Activated CD4-positive, alpha-beta memory T cell treated with anti-CD3 and anti-CD28 coated beads for 36 hours (primary cell): ENCODE results near the gene APBA2. TPM values are rescaled to one million over a fixed set of nuclear protein-coding genes. Genes with fewer than 3 reads are reported as not detected.
"Not testable (repeated sequence)": the region's sequence is repeated elsewhere in the genome, so short reads cannot be mapped to it uniquely, and the experiment has no call there.

Experiments used
- CTCF ChIA-PET: fragments of 350-600 bp; sonication (Branson Sonifier 250); formaldehyde crosslinking; loops from one replicate; lab custom pipeline; 2021; ENCODE audit warnings: antibody characterized with exemption, inconsistent platforms; lab: Charles Lee
- POLR2A ChIA-PET: fragments of 350-600 bp; sonication (Branson Sonifier 250); formaldehyde crosslinking; loops from one replicate; lab custom pipeline; 2021; ENCODE audit warnings: antibody characterized with exemption; lab: Charles Lee
- DNase-seq: peaks from one replicate; pipeline ENCODE4 v3.0.0-alpha.2; 2020
- H3K27ac Mint-ChIP-seq: one replicate; pipeline ENCODE4 v1.8.0; 2021; ENCODE audit warnings: mixed read lengths
- H3K27me3 Mint-ChIP-seq: one replicate; pipeline ENCODE4 v1.8.0; 2021; ENCODE audit warnings: mixed read lengths
- H3K36me3 Mint-ChIP-seq: one replicate; pipeline ENCODE4 v1.8.0; 2021; ENCODE audit warnings: mixed read lengths
- H3K4me1 Mint-ChIP-seq: one replicate; pipeline ENCODE4 v1.8.0; 2021; ENCODE audit warnings: low read depth, mixed read lengths
- H3K4me3 Mint-ChIP-seq: one replicate; pipeline ENCODE4 v1.8.0; 2021; ENCODE audit warnings: mild to moderate bottlenecking, mixed read lengths
- H3K9me3 Mint-ChIP-seq: one replicate; pipeline ENCODE4 v1.8.0; 2021; ENCODE audit warnings: mixed read lengths
- intact Hi-C: fragments of 100-400 bp; cut with micrococcal nuclease; formaldehyde crosslinking; loops from one replicate; pipeline ENCODE4 v1.15.1; 2023
- total RNA-seq, 2 experiments: library from RNA; stranded (reverse); gene quantifications; one replicate each; pipeline ENCODE4 v1.2.3, GENCODE V29; 2021

The APBA2 gene
- 1 to 10 TPM; 6.4 to 8.9 TPM for total RNA-seq

DNA sequence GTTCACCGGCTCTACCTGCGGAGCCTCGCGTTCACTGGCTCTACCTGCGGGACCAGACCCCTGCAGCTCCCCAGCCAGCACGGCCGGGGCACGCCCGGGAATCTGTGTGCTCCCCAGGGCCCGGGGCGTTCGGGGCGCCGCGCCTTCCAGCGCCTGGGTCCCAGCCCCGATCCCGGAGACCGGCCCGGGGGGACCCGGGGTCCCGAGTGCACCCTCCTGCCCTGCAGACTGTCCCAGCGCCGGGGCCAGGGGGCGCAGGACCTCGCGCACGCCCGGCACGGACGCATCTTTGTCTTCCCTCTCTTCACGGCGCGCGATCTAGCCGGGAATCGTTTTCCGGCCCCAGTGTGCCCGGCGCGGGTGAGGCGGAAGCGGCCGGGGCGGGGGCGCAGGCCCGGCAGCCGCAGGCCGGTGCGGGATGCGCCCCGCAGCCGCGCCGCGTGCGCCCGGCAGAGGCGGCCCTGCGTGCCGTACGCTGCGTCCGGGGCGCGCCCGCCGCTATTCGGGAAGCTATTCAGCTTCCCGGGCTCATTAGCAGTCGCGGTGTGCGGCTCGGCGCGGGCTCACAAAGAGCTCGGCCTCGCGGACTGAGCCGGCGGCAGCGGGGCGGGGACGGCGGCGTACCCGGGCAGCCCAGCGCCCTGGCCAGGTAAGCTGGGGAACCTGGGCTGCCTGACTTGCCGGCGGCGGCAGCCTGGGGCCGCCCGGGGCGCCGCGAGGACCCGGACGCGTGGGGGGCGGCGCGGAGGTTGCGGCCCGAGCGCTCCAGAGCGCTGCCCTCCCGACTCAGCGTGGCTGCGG, at the start of gene APBA2:
Gene APBA2 (plus strand): TSS at position 345 of the 801 bp plus-strand sequence. CDS start 167,911 bp downstream, outside the sequence.
- intact Hi-C loops = loop anchor here (5.0 kb wide), 1 partner anchor 206 kb away; no protein-coding TSS in a partner anchor
- Mint-ChIP-seq H3K4me3 (peak within 1 kb of the TSS; percentile 70), H3K27me3 (no peaks in the 10 kb centered on the region), H3K9me3 (no peaks in the 10 kb centered on the region), H3K4me1 (peaks cover 35% of the 10 kb centered on the region), H3K27ac (no peak within 1 kb of the TSS), H3K36me3 (no peaks in the 10 kb centered on the region)
- DNase-seq = peak; percentile 50
- ChIA-PET CTCF (interaction anchor here (0.6 to 1.4 kb wide), 4 partner anchors 9 to 206 kb away, joined by 3 to 4 read pairs (median 3); no protein-coding TSS in a partner anchor), POLR2A (no interaction called here)

DNA sequence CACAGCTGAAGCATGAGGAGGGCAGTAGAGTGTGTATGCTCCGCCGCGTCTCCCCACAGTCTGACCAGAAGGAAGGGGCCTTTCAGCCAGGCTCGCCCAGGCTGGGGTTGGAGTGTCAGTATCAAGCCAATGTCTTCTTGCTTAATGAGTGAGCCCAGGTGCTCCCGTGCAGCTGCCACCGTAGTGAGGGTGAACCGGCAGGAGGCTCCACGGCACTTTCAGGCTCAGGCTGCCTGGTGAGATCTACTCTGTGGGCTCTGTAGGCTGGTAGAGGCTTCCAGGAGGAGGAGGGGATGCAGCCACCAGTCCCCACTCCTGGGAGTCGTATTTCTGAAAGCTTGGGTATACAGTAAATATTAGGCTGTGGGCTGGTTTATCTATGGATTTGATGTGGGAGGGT, 45.5 kb upstream of the APBA2 start:
- H3K4me1 Mint-ChIP-seq, CTCF ChIA-PET, H3K9me3 Mint-ChIP-seq, DNase-seq, H3K27ac Mint-ChIP-seq, intact Hi-C loops, H3K27me3 Mint-ChIP-seq, H3K36me3 Mint-ChIP-seq, H3K4me3 Mint-ChIP-seq, POLR2A ChIA-PET: not testable (repeated sequence)

DNA sequence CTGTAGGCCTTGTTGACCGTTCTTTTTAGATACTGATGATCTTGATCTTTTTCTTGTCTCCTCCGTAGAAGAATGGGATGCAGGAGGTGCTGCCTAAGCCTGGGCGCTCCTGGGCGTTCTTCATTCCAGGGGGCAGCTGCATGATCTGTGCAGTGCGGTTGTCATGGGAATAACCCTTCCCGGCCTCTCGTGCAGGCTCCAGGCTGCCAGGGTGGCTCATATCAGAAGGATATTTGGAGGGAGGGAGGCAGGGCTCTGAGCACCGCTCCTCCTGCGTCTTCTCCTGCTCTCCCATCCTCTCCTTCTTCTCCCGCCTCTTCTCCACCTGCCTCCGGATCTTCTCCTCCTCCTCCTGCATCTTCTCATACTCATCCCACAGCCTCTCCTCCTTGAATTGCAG, 43.6 kb upstream of the APBA2 start:
- CTCF ChIA-PET, H3K4me3 Mint-ChIP-seq, DNase-seq, H3K27me3 Mint-ChIP-seq, intact Hi-C loops, H3K9me3 Mint-ChIP-seq, H3K36me3 Mint-ChIP-seq, H3K27ac Mint-ChIP-seq, H3K4me1 Mint-ChIP-seq, POLR2A ChIA-PET: not testable (repeated sequence)

DNA sequence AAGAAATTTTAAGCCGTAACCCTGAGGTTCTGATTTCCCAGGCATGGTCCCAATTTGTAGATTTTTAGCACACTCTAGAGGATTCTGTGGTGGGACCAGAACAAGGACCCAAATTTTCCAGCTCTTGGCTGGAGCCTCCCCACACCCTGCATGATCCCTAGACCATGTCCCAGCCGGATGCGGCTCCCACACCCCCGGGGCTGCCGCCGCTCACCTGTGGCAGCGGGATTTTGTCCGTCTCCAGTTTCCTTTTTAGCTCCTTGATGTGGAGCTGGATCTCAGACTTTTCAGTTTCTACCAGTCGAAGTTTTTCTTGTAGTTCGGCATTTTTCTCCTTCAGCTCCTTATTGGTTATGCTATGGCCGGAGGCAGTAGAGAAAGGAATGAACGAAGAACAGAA, 42.3 kb upstream of the APBA2 start:
- H3K9me3 Mint-ChIP-seq, CTCF ChIA-PET, H3K4me3 Mint-ChIP-seq, POLR2A ChIA-PET, H3K36me3 Mint-ChIP-seq, DNase-seq, H3K27ac Mint-ChIP-seq, H3K27me3 Mint-ChIP-seq, intact Hi-C loops: not testable (repeated sequence)
- peaks cover 13% of the 10 kb centered on the region for H3K4me1 Mint-ChIP-seq

DNA sequence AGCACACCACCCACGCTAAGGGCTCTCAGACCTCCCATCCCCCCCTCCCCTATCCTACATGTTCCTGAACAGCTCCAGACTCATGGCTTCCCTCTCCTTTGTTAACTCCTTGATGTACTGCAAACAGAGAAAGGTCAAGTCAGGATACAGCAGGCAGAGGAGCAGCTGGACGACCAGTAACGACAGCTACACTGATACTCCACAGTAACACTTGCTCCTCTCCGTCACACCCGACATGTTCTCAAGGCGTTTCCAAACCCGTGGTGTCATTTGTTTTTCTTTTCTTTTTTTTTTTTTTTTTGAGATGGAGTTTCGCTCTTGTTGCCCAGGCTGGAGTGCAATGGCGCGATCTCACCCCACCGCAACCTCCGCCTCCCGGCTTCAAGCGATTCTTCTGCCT, 41.6 kb upstream of the APBA2 start:
- H3K4me1 Mint-ChIP-seq = peaks cover 13% of the 10 kb centered on the region
- H3K9me3 Mint-ChIP-seq, POLR2A ChIA-PET, H3K36me3 Mint-ChIP-seq, H3K27ac Mint-ChIP-seq, H3K27me3 Mint-ChIP-seq, H3K4me3 Mint-ChIP-seq, CTCF ChIA-PET, DNase-seq, intact Hi-C loops: not testable (repeated sequence)

DNA sequence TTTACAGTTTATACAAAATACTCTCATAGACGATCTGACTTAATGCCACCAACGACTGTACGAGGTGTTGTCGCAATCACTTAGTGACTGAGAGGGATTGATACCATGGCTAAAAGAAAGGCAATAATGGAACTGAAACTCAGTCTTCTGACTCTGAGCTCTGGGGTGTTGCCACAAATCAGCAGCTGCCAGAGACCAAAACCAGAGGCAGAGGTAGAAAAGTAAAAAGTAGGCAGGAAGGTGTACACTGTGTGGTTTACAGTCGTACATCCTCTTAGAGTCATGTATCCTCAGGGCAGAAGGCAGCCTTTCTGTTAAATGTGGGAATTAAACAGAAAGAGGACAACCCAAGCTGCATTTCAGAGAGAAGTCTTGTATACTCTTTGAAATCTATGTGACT, 38.5 kb upstream of the APBA2 start:
- H3K9me3 Mint-ChIP-seq, POLR2A ChIA-PET, CTCF ChIA-PET, H3K27me3 Mint-ChIP-seq, H3K36me3 Mint-ChIP-seq, H3K4me3 Mint-ChIP-seq, intact Hi-C loops, H3K27ac Mint-ChIP-seq: not testable (repeated sequence)
- peak; percentile 48 for DNase-seq
- H3K4me1 Mint-ChIP-seq = peaks cover 13% of the 10 kb centered on the region

DNA sequence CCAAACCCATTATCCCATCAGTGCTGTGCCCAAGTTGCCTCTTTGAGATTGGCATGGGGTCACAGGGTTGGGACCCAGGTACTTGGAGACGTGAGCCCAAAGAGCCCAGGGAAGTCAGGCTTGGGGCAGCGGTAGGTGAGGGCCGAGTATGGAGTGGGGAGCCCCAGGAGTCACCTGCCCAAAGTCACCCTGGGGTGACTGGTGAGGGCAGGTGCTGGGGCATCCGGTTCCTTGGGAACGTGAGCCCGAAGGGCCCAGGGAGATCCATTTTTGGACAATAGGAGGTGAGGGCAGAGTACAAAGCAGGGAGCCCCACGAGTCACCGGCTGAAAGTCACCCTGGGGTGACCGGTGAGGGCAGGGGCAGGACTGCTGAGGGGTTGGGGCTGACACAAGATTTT, 37.8 kb upstream of the APBA2 start:
- peaks cover 13% of the 10 kb centered on the region for H3K4me1 Mint-ChIP-seq
- intact Hi-C loops, H3K9me3 Mint-ChIP-seq, H3K4me3 Mint-ChIP-seq, H3K27me3 Mint-ChIP-seq, POLR2A ChIA-PET, H3K27ac Mint-ChIP-seq, DNase-seq, H3K36me3 Mint-ChIP-seq, CTCF ChIA-PET: not testable (repeated sequence)

DNA sequence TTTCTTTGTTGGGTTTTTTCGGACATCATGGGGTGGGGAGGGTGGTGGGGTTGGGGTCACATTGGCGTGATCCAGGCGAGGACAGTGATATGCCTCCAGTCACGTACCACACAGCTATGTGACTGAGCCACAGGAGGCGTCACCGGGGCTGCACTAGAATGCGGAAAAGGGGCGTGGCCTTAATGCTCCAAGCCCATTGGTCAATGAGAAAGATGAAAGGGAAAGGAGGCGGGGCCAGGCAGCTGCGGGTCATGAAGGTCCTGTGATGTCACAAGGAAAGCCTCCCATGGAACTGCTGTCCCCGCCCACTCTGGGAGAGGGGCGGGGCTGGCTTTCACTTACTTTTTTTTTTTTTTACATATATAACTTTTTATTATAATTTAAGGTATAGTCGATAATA, 37.3 kb upstream of the APBA2 start, which contains the start of gene GOLGA6L7:
Gene GOLGA6L7 (minus strand): TSS at position 124 of the 400 bp plus-strand sequence. CDS start 95 bp downstream, at position 29.
- H3K9me3 Mint-ChIP-seq, H3K36me3 Mint-ChIP-seq, H3K27me3 Mint-ChIP-seq, intact Hi-C loops, H3K27ac Mint-ChIP-seq, POLR2A ChIA-PET, H3K4me3 Mint-ChIP-seq, CTCF ChIA-PET: not testable (repeated sequence)
- DNase-seq = peak; percentile 28
- H3K4me1 Mint-ChIP-seq = peaks cover 13% of the 10 kb centered on the region

DNA sequence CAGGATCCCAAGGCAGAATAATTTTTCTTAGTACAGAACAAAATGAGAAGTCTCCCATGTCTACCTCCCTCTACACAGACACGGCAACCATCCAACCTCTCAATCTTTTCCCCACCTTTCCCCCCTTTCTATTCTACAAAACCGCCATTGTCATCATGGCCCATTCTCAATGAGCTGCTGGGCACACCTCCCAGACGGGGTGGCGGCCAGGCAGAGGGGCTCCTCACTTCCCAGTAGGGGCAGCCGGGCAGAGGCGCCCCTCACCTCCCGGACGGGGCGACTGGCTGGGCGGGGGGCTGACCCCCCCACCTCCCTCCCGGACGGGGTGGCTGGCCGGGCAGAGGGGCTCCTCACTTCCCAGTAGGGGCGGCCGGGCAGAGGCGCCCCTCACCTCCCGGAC, 36.5 kb upstream of the APBA2 start:
- peaks cover 13% of the 10 kb centered on the region for H3K4me1 Mint-ChIP-seq
- DNase-seq, H3K4me3 Mint-ChIP-seq, H3K36me3 Mint-ChIP-seq, H3K27ac Mint-ChIP-seq, POLR2A ChIA-PET, H3K9me3 Mint-ChIP-seq, intact Hi-C loops, CTCF ChIA-PET, H3K27me3 Mint-ChIP-seq: not testable (repeated sequence)

DNA sequence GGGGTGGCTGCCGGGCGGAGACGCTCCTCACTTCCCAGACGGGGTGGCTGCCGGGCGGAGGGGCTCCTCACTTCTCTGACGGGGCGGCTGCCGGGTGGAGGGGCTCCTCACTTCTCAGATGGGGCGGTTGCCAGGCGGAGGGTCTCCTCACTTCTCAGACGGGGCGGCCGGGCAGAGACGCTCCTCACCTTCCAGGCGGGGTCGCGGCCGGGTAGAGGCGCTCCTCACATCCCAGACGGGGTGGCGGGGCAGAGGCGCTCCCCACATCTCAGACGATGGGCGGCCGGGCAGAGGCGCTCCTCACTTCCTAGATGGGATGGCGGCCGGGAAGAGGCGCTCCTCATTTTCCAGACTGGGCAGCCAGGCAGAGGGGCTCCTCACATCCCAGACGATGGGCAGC, 36.0 kb upstream of the APBA2 start:
- intact Hi-C loops, H3K9me3 Mint-ChIP-seq, H3K27me3 Mint-ChIP-seq, CTCF ChIA-PET, H3K27ac Mint-ChIP-seq, DNase-seq, H3K36me3 Mint-ChIP-seq, H3K4me3 Mint-ChIP-seq, POLR2A ChIA-PET: not testable (repeated sequence)
- H3K4me1 Mint-ChIP-seq = peaks cover 13% of the 10 kb centered on the region

DNA sequence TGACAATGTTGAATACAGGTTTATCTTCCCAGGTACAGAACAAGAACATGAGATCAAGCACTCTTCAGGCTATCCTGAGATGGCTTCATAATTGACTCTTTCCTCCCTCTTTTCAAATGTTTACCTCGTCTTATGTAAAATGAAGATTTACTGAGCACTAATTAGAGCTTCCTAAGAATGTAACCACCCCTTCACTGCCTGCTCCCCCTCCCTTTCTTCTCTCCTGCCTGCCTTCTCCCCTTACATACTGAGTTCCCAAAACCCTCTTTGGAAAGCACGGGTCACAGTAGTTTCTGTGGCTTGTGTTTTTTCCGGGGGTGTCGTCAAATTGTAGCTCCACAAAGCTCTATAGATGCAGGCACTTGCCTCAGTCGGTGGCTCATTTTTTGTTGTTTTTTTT, 32.1 kb upstream of the APBA2 start:
- POLR2A ChIA-PET, H3K27me3 Mint-ChIP-seq, H3K36me3 Mint-ChIP-seq, H3K4me3 Mint-ChIP-seq, intact Hi-C loops, DNase-seq, H3K4me1 Mint-ChIP-seq, H3K27ac Mint-ChIP-seq, H3K9me3 Mint-ChIP-seq, CTCF ChIA-PET: not testable (repeated sequence)

DNA sequence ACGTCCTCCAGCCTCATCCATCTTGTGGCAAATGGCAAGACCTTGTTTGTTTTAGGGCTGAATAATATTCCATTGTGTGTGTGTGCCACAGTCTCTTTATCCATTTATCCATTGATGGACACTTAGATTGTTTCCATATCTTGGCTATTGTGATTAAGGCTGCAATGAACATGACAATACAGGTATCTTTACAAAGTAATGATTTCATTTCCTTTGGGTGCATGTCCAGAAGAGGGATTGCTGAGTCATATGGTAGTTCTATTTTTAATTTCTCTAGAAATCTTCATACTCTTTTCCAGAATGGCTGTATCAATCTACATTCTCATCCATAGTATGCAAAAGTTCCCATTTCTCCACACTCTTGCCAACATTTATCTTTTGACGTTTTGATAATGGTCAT, 31.2 kb upstream of the APBA2 start:
- CTCF ChIA-PET, H3K27ac Mint-ChIP-seq, H3K27me3 Mint-ChIP-seq, intact Hi-C loops, H3K36me3 Mint-ChIP-seq, H3K9me3 Mint-ChIP-seq, H3K4me1 Mint-ChIP-seq, H3K4me3 Mint-ChIP-seq, DNase-seq, POLR2A ChIA-PET: not testable (repeated sequence)

DNA sequence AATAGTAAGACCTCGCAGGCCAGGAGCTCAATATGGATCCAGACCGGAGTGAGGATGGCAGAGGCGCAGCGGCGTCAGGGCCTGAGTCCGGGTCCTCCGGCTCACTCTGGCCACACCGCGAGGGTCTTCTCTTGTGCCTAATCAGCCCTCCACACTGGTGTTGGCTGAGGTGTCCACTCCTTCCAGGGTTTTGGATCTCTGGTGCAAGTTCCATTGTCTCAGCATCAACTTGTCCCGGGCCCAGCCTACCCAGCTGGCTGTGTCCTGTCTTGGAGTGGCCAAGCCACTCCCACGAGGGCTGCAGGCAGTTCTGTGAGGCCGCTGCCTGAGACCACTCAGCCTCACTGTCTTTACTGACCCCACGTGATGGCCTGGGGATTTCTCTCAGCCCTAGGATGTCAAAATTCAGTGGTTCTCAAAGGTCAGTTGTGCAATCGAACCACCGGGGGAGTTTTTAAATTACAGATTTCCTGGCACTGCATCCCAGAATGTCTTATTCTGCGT, 24.7 kb upstream of the APBA2 start:
- ChIA-PET CTCF (no interaction called here), POLR2A (no interaction called here)
- Mint-ChIP-seq H3K27ac (no peak overlapping the region), H3K36me3 (no peaks in the 10 kb centered on the region), H3K4me1 (no peaks in the 10 kb centered on the region), H3K4me3 (no peak overlapping the region), H3K9me3 (no peaks in the 10 kb centered on the region), H3K27me3 (no peaks in the 10 kb centered on the region)
- intact Hi-C loops = no loop called here
- DNase-seq = no peak
